A549 (cell line): ENCODE results near the gene PRRX1. TPM values are rescaled to one million over a fixed set of nuclear protein-coding genes. Genes with fewer than 3 reads are reported as not detected.

Experiments
- ATAC-seq, 2 experiments: fragments of 200-7000 bp in 1 of 2; fragments of >200 bp in 1 of 2; cut with Nextera tagmentation in 1 of 2; cut with Tn5 transposase in 1 of 2; 3 replicates each; pipeline versions ENCODE4 v1.8.0 to v1.9.1; 2018 to 2020; ENCODE audit warnings: mild to moderate bottlenecking in 1 of 2, moderate library complexity in 1 of 2
- CTCF ChIA-PET: fragments of 300-600 bp; sonication (Branson Sonifier 250); formaldehyde crosslinking; extraction: SDS; loops from one replicate; lab custom pipeline; 2021; ENCODE audit warnings: antibody characterized with exemption, inconsistent platforms; lab: Yijun Ruan, JAX
- POLR2A ChIA-PET: fragments of 350-600 bp; formaldehyde crosslinking; extraction: SDS; loops from one replicate; lab custom pipeline; 2021; ENCODE audit warnings: antibody characterized with exemption, inconsistent platforms; lab: Yijun Ruan, JAX
- DNase-seq, 2 experiments: peaks; one replicate each; pipeline versions ENCODE4 v3.0.0 to v3.0.0-alpha.2; 2011 to 2016; ENCODE audit warnings: low read depth in 1 of 2, low spot score in 1 of 2
- FAIRE-seq: peaks from 2 replicates; lab custom pipeline; 2011; peaks lifted over from hg19 to GRCh38; lab: Jason Lieb, UNC
- H3K27ac ChIP-seq, 2 experiments: fragments of >200 bp; sonication (Bioruptor Twin); formaldehyde crosslinking; 3 replicates each; pipeline ENCODE4 v1.5.1; 2016 to 2017
- H3K4me1 ChIP-seq: fragments of >200 bp; sonication (Bioruptor Twin); formaldehyde crosslinking; 3 replicates; pipeline ENCODE4 v1.6.1; 2016
- H3K4me2 ChIP-seq: fragments of >200 bp; sonication (Bioruptor Twin); formaldehyde crosslinking; 3 replicates; pipeline ENCODE4 v1.6.1; 2016
- H3K4me3 ChIP-seq: fragments of >200 bp; sonication (Bioruptor Twin); formaldehyde crosslinking; 3 replicates; pipeline ENCODE4 v1.5.1; 2016
- H3K9me3 ChIP-seq: fragments of >200 bp; sonication (Bioruptor Twin); formaldehyde crosslinking; 3 replicates; pipeline ENCODE4 v1.6.1; 2016
- CHD2 ChIP-seq: fragments of 150-350 bp; IDR thresholded peaks from 2 replicates; pipeline ENCODE4 v1.6.1; 2014; ENCODE audit warnings: low read length; ENCODE audit not compliant: partially characterized antibody
- EHF ChIP-seq: fragments of 250-450 bp; sonication (Bioruptor Pico); IDR thresholded peaks from 2 replicates; pipeline ENCODE4 v1.5.0; 2020; ENCODE audit warnings: mild to moderate bottlenecking
- ELK1 ChIP-seq: fragments of 150-350 bp; IDR thresholded peaks from 2 replicates; pipeline ENCODE4 v1.6.1; 2014; ENCODE audit warnings: low read depth, mild to moderate bottlenecking, low read length
- EP300 ChIP-seq, 2 experiments: fragments of >200 bp; sonication (Bioruptor Twin); formaldehyde crosslinking; IDR thresholded peaks; 2 replicates in 1 of 2; 3 replicates in 1 of 2; pipeline ENCODE4 v1.6.1; 2016 to 2017
- FOSB ChIP-seq: fragments of 250-450 bp; sonication (Bioruptor Pico); IDR thresholded peaks from 2 replicates; pipeline ENCODE4 v1.5.0; 2020; ENCODE audit warnings: mild to moderate bottlenecking, moderate library complexity
- GATA3 ChIP-seq: IDR thresholded peaks from 2 replicates; pipeline ENCODE4 v1.6.1; 2012; ENCODE audit warnings: borderline replicate concordance
- HDAC2 ChIP-seq: fragments of 200-600 bp; sonication (generic); IDR thresholded peaks from 2 replicates; pipeline ENCODE4 v1.6.1; 2016
- HEYL ChIP-seq: fragments of 250-450 bp; sonication (Bioruptor Pico); IDR thresholded peaks from 2 replicates; pipeline ENCODE4 v1.8.0; 2021; ENCODE audit warnings: mild to moderate bottlenecking, moderate library complexity
- HOXA7 ChIP-seq: fragments of 250-450 bp; sonication (Bioruptor Pico); IDR thresholded peaks from 2 replicates; pipeline ENCODE4 v1.5.0; 2020; ENCODE audit warnings: mild to moderate bottlenecking, moderate library complexity
- HOXB5 ChIP-seq: fragments of 250-450 bp; sonication (Bioruptor Pico); IDR thresholded peaks from 2 replicates; pipeline ENCODE4 v1.5.0; 2020; ENCODE audit warnings: mild to moderate bottlenecking, moderate library complexity
- JUNB ChIP-seq: fragments of >200 bp; sonication (Bioruptor Twin); formaldehyde crosslinking; IDR thresholded peaks from 2 replicates; pipeline ENCODE4 v1.6.1; 2016
- MAX ChIP-seq: IDR thresholded peaks from 2 replicates; pipeline ENCODE4 v1.6.1; 2012
- MAZ ChIP-seq: fragments of 150-350 bp; IDR thresholded peaks from 2 replicates; pipeline ENCODE4 v1.6.1; 2014; ENCODE audit warnings: antibody characterized with exemption, low read depth, low read length, borderline replicate concordance
- MYC ChIP-seq: IDR thresholded peaks from 2 replicates; pipeline ENCODE4 v1.6.1; 2012; ENCODE audit warnings: mild to moderate bottlenecking, inconsistent platforms, low read length, improper control_type of control experiment, borderline replicate concordance
- NFE2L2 ChIP-seq: fragments of 150-350 bp; conservative IDR thresholded peaks from 2 replicates; pipeline ENCODE4 v1.6.1; 2014; ENCODE audit warnings: low read length
- POLR2AphosphoS2 ChIP-seq: conservative IDR thresholded peaks from 2 replicates; pipeline ENCODE4 v1.6.1; 2012; ENCODE audit warnings: low read length, improper control_type of control experiment, inconsistent platforms
- RAD21 ChIP-seq, 2 experiments: fragments of >200 bp in 1 of 2; sonication (Bioruptor Twin) in 1 of 2; formaldehyde crosslinking in 1 of 2; IDR thresholded peaks in 1 of 2; conservative IDR thresholded peaks in 1 of 2; 2 replicates in 1 of 2; 3 replicates in 1 of 2; pipeline ENCODE4 v1.6.1; 2012 to 2018; ENCODE audit warnings: inconsistent platforms in 1 of 2
- RARB ChIP-seq: fragments of 250-450 bp; sonication (Bioruptor Pico); IDR thresholded peaks from 2 replicates; pipeline ENCODE4 v1.8.0; 2021; ENCODE audit warnings: mild to moderate bottlenecking, moderate library complexity
- RCOR1 ChIP-seq: fragments of 150-350 bp; IDR thresholded peaks from 2 replicates; pipeline ENCODE4 v1.6.1; 2014; ENCODE audit warnings: antibody characterized with exemption, low read length, low read depth
- REST ChIP-seq: fragments of 200-600 bp; sonication (generic); IDR thresholded peaks from 2 replicates; pipeline ENCODE4 v1.6.1; 2016; ENCODE audit warnings: antibody characterized with exemption, mild to moderate bottlenecking, moderate library complexity
- RFX5 ChIP-seq: fragments of 450-650 bp; IDR thresholded peaks from 2 replicates; pipeline ENCODE4 v1.7.1; 2014; ENCODE audit warnings: antibody characterized with exemption, mild to moderate bottlenecking, moderate library complexity
- RNF2 ChIP-seq: fragments of 200-600 bp; sonication (generic); IDR thresholded peaks from 2 replicates; pipeline ENCODE4 v1.6.1; 2016; ENCODE audit warnings: low read depth, mild to moderate bottlenecking, antibody characterized with exemption, moderate library complexity, borderline replicate concordance
- ZC3H11A ChIP-seq: fragments of 450-650 bp; IDR thresholded peaks from 2 replicates; pipeline ENCODE4 v1.6.1; 2014; ENCODE audit warnings: antibody characterized with exemption, mild to moderate bottlenecking
- WGBS: methylation state at CpG from one replicate; pipeline ENCODE4 v1.1.6; 2017; ENCODE audit errors: missing lambda C conversion rate; 5-methylcytosine and 5-hydroxymethylcytosine counted together
- polyA plus RNA-seq, 4 experiments: library from polyadenylated mRNA; depleted of rRNA in 3 of 4; stranded (reverse); fragments of >200 nt; fragmentation: RNase III in 1 of 4; extraction: RNeasy Plus Mini Kit Qiagen cat#74134 plus additional on column Dnase treatment in 1 of 4; gene quantifications; 2 replicates in 3 of 4; 3 replicates in 1 of 4; pipeline ENCODE4 v1.2.3, GENCODE V29; 2011 to 2017
- TF ChIP-seq, protein P1 (sequence below): fragments of 250-450 bp; sonication (Bioruptor Pico); IDR thresholded peaks from 2 replicates; pipeline ENCODE4 v1.5.0; 2020; ENCODE audit warnings: low read depth, mild to moderate bottlenecking, moderate library complexity

The PRRX1 gene
- polyA plus RNA-seq, 2 of the 4 experiments (the other 2 are of a cell fraction), result 0.14 TPM; not detected in 1

DNA sequence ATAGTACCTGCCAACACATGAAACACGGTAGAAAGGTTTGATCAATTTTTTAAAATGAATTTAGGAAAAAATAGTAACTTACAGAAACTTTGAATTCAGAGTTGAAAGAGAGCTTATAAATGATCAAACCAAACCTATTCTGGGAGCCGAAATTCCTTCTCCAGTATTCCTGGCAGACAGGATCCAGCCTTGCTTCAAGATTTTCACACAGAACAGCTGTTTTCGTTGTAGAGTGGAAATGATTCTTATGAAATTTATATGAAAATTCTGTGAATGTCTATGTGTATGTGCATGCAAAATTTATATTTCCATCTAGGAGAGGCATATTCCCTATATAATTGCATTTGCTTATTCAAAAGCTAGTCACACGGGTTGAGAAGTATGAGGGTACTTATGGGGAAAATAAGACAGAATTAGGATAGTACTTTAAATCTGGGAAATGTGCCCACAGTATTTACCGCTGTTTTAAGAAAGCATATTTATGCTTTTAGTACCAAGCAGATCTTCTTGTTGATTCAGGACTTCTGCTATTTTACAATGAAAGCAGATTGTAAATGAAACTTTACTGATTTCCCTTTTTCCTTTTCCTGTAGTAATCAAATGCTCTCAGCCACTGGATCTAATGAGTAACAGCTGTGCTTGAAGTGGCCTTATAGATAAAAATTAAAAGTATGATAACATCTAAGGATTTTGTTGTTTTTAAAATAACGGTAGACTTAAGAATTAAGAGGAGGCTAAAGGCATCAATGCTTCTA, 30.4 kb downstream of the PRRX1 start:
- H3K27ac ChIP-seq, result no peak overlapping the region
- TF ChIP-seq FOSB (CRISPR knock-in tag) (no peak), EHF (CRISPR knock-in tag) (no peak), RNF2 (no peak), CHD2 (no peak)
- H3K9me3 ChIP-seq, result no peaks in the 10 kb centered on the region
- ATAC-seq, result no peak
- FAIRE-seq, result no peak
- 26% methylated on average over 6 of the region's 6 CpGs for WGBS
- ChIA-PET CTCF (no interaction called here), POLR2A (no interaction called here)
- no peaks in the 10 kb centered on the region for H3K4me1 ChIP-seq
- H3K4me2 ChIP-seq, result no peak overlapping the region
- DNase-seq, result no peak
- H3K4me3 ChIP-seq, result no peak overlapping the region

- DNase-seq, result no peak
- ChIA-PET POLR2A (no interaction called here), CTCF (no interaction called here)
- Histone ChIP-seq H3K4me2 (no peak overlapping the region), H3K4me3 (no peak overlapping the region), H3K4me1 (no peaks in the 10 kb centered on the region), H3K27ac (no peak overlapping the region), H3K9me3 (no peaks in the 10 kb centered on the region)
- FAIRE-seq, result no peak
- WGBS, result 49% methylated on average over 6 of the region's 6 CpGs
- ATAC-seq, result no peak
- TF ChIP-seq RARB (no peak), HOXA7 (no peak), RFX5 (no peak), ELK1 (no peak), RCOR1 (no peak), JUNB (no peak), HOXB5 (CRISPR knock-in tag) (no peak), MYC (no peak)
- TF ChIP-seq, protein P1, sequence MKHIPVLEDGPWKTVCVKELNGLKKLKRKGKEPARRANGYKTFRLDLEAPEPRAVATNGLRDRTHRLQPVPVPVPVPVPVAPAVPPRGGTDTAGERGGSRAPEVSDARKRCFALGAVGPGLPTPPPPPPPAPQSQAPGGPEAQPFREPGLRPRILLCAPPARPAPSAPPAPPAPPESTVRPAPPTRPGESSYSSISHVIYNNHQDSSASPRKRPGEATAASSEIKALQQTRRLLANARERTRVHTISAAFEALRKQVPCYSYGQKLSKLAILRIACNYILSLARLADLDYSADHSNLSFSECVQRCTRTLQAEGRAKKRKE (CRISPR knock-in tag), result no peak
Observed at GRCh38 chr1:170695955-170696590, 32.1 kb downstream of the PRRX1 start.

DNA sequence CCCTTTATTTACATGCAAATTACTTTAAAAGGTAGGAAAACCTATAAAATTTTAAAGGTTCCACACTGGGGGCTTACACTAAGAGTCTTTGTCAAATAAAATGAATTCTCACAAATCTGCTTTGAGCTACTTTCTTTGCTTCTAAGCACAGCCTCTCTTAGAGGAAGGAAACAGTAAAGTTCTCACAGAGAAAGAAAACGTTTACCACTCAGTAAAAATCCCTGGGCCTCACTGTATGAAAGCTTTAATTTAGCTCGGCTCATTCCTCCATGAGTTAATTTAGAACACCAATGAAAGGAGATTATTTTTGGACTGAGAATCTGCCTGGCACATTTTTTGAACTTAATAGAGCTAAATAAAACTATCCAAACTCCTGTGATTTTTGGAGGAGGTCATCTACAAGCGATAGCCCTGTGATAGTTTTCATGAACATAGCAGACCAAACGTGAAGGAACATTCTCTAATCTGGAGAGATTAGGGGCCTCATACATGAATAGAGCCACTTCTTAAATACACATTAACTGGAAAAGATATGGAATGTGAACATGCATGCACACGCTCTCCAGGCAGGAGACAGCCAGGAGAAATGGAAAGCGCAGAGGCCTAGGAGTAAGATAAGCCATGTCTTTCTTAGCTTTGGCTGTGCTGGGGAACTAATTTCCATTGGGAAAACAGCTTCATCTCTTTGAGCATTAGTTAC, 32.8 kb downstream of the PRRX1 start:
- FAIRE-seq (no peak), DNase-seq (no peak), ATAC-seq (no peak)
- H3K4me1 ChIP-seq, result no peaks in the 10 kb centered on the region
- no peak overlapping the region for H3K27ac ChIP-seq
- POLR2A ChIA-PET, result no interaction called here
- TF ChIP-seq GATA3, result no peak
- TF ChIP-seq RAD21 (conservative IDR thresholded peaks at IDR 0.05 in 1 of 2, IDR thresholded peaks at IDR 0.05 in 1 of 2), result no peak
- TF ChIP-seq EP300 (IDR thresholded peaks at IDR 0.05), result no peak
- TF ChIP-seq MAZ, result no peak
- TF ChIP-seq ELK1, result no peak
- TF ChIP-seq ZC3H11A, result no peak
- TF ChIP-seq HEYL (CRISPR knock-in tag), result no peak
- no peak for TF ChIP-seq HDAC2
- no peak for TF ChIP-seq NFE2L2
- TF ChIP-seq POLR2AphosphoS2, result no peak
- TF ChIP-seq REST, result no peak
- TF ChIP-seq MAX, result no peak
- TF ChIP-seq, protein P1 (CRISPR knock-in tag), result no peak
- H3K4me3 ChIP-seq, result no peak overlapping the region
- WGBS, result 39% methylated on average over 6 of the region's 6 CpGs
- no peaks in the 10 kb centered on the region for H3K9me3 ChIP-seq
- no peak overlapping the region for H3K4me2 ChIP-seq
- CTCF ChIA-PET, result no interaction called here
